ENCODE data around the gene IL24. TPM values are rescaled to one million over a fixed set of nuclear protein-coding genes. Genes with fewer than 3 reads are reported as not detected.

The IL24 gene
- polyA plus RNA-seq, 3 donors = 0.16 TPM; not detected in 2

DNA sequence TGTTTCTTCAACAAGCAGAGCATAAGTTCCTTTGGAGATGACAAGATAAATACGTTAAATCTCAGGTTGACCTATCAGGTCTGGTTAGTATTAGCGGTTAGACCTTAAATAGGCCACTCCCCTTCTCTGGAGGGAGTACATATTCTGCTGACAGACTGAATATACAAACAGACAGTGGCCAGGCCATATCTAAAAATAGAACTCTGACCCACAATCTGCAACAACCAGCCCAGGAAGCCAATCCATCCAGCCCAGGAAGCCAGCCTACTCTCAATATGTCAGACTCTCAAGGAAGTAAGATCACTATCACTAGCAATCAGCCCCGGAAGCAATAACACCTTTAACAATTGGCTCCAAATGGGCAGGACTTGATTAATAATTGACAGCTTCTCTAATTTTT, 25.1 kb upstream of the IL24 start:
- 100% methylated on average over 3 of the region's 3 CpGs for WGBS (ENCODE audit: insufficient coverage)

GRCh38 chr1:206873603-206874188, 23.5 kb upstream of the IL24 start:
- H3K79me2 ChIP-seq (ENCODE audit: insufficient read depth, low read length) = no peaks in the 10 kb centered on the region
- peaks cover 2 to 3% (median 2%) of the 10 kb centered on the region in 3 donors for H3K27me3 Mint-ChIP-seq (ENCODE audit: low read depth in 3 of 3)
- no peaks in the 10 kb centered on the region for H3K36me3 Mint-ChIP-seq
- H3K4me3 ChIP-seq (replicated peaks in 1 of 3; ENCODE audit: low read depth in 2 of 3, low read length in 3 of 3) = no peak overlapping the region
- H3K9ac ChIP-seq (ENCODE audit: insufficient read depth, low read length, poor library complexity, severe bottlenecking) = no peak overlapping the region
- no peaks in the 10 kb centered on the region for H4K20me1 ChIP-seq (ENCODE audit: insufficient read depth, low read length)
- H3K27me3 ChIP-seq (ENCODE audit: control insufficient read depth in 2 of 2, insufficient read depth in 2 of 2, low read length in 2 of 2) = no peaks in the 10 kb centered on the region
- TF ChIP-seq, protein P1, sequence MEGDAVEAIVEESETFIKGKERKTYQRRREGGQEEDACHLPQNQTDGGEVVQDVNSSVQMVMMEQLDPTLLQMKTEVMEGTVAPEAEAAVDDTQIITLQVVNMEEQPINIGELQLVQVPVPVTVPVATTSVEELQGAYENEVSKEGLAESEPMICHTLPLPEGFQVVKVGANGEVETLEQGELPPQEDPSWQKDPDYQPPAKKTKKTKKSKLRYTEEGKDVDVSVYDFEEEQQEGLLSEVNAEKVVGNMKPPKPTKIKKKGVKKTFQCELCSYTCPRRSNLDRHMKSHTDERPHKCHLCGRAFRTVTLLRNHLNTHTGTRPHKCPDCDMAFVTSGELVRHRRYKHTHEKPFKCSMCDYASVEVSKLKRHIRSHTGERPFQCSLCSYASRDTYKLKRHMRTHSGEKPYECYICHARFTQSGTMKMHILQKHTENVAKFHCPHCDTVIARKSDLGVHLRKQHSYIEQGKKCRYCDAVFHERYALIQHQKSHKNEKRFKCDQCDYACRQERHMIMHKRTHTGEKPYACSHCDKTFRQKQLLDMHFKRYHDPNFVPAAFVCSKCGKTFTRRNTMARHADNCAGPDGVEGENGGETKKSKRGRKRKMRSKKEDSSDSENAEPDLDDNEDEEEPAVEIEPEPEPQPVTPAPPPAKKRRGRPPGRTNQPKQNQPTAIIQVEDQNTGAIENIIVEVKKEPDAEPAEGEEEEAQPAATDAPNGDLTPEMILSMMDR (IDR thresholded peaks at IDR 0.05) = no peak
- DNase-seq = no peak
- H3K27ac ChIP-seq (ENCODE audit: low read depth in 1 of 2, low read length in 2 of 2) = no peak overlapping the region
- peaks cover 7 to 31% (median 24%) of the 10 kb centered on the region in 7 donors for H3K9me3 Mint-ChIP-seq
- H3K9me3 ChIP-seq (replicated peaks in 1 of 2; ENCODE audit: control insufficient read depth in 1 of 2, insufficient read depth in 1 of 2, low read length in 2 of 2) = peaks cover 9 to 20% of the 10 kb centered on the region in 2 donors
- no peak overlapping the region for H3K4me3 Mint-ChIP-seq
- 92% methylated on average over 2 of the region's 3 CpGs for WGBS (ENCODE audit: insufficient coverage)
- H3K36me3 ChIP-seq (replicated peaks in 1 of 2; ENCODE audit: control insufficient read depth in 1 of 2, insufficient read depth in 2 of 2, low read length in 2 of 2) = no peaks in the 10 kb centered on the region
- no peak overlapping the region for H3K4me2 ChIP-seq (replicated peaks; ENCODE audit: extremely low read depth, low read length, poor library complexity, severe bottlenecking)
- H3K4me1 ChIP-seq (ENCODE audit: control insufficient read depth in 1 of 2, insufficient read depth in 2 of 2, low read length in 2 of 2) = no peaks in the 10 kb centered on the region
- intact Hi-C loops (cut with micrococcal nuclease) = no loop called here
- H2AFZ ChIP-seq (ENCODE audit: insufficient read depth, low read depth, low read length, poor library complexity, severe bottlenecking) = no peak overlapping the region
- H3K27ac Mint-ChIP-seq = no peak overlapping the region
- H3K4me1 Mint-ChIP-seq = no peaks in the 10 kb centered on the region

More for the DNA sequence above, 25.1 kb upstream of the IL24 start:
- Histone ChIP-seq H3K27me3 (ENCODE audit: control insufficient read depth in 2 of 2, insufficient read depth in 2 of 2, low read length in 2 of 2) (peaks cover 0 to 4% of the 10 kb centered on the region in 2 donors), H4K20me1 (ENCODE audit: insufficient read depth, low read length) (no peaks in the 10 kb centered on the region), H3K4me1 (ENCODE audit: control insufficient read depth in 1 of 2, insufficient read depth in 2 of 2, low read length in 2 of 2) (no peaks in the 10 kb centered on the region), H3K27ac (ENCODE audit: low read depth in 1 of 2, low read length in 2 of 2) (no peak overlapping the region), H3K79me2 (ENCODE audit: insufficient read depth, low read length) (no peaks in the 10 kb centered on the region), H2AFZ (ENCODE audit: insufficient read depth, low read depth, low read length, poor library complexity, severe bottlenecking) (no peak overlapping the region), H3K4me2 (replicated peaks; ENCODE audit: extremely low read depth, low read length, poor library complexity, severe bottlenecking) (no peak overlapping the region), H3K4me3 (replicated peaks in 1 of 3; ENCODE audit: low read depth in 2 of 3, low read length in 3 of 3) (no peak overlapping the region), H3K9me3 (replicated peaks in 1 of 2; ENCODE audit: control insufficient read depth in 1 of 2, insufficient read depth in 1 of 2, low read length in 2 of 2) (peaks cover 2 to 9% of the 10 kb centered on the region in 2 donors), H3K36me3 (replicated peaks in 1 of 2; ENCODE audit: control insufficient read depth in 1 of 2, insufficient read depth in 2 of 2, low read length in 2 of 2) (no peaks in the 10 kb centered on the region), H3K9ac (ENCODE audit: insufficient read depth, low read length, poor library complexity, severe bottlenecking) (no peak overlapping the region)
- Mint-ChIP-seq H3K36me3 (no peaks in the 10 kb centered on the region), H3K9me3 (peaks cover 2 to 16% (median 11%) of the 10 kb centered on the region in 7 donors), H3K27ac (no peak overlapping the region), H3K4me1 (no peaks in the 10 kb centered on the region), H3K4me3 (no peak overlapping the region), H3K27me3 (ENCODE audit: low read depth in 3 of 3) (peaks cover 2 to 5% (median 2%) of the 10 kb centered on the region in 3 donors)
- intact Hi-C loops (cut with micrococcal nuclease) = no loop called here
- DNase-seq = no peak
- TF ChIP-seq, protein P1 (IDR thresholded peaks at IDR 0.05) = no peak

All from CD14-positive monocyte (primary cell).